Endothelial cell of umbilical vein (primary cell): ENCODE data around the gene DCAF17. TPM values are rescaled to one million over a fixed set of nuclear protein-coding genes. Genes with fewer than 3 reads are reported as not detected.

ENCODE experiments used
- BruUV-seq: library from RNA; stranded (reverse); fragments of 400-500 nt; replicated peaks from 2 replicates; lab custom pipeline; 2021; lab: Mats Ljungman, UMichigan
- CTCF ChIA-PET: fragments of 300-600, 350-600 bp; sonication (Branson Sonifier 250); formaldehyde crosslinking; loops from one replicate; lab custom pipeline; 2021; ENCODE audit warnings: antibody characterized with exemption, inconsistent platforms; lab: Charles Lee
- POLR2A ChIA-PET: fragments of 300-600, 350-600 bp; sonication (Branson Sonifier 250); formaldehyde crosslinking; loops from one replicate; lab custom pipeline; 2021; ENCODE audit warnings: antibody characterized with exemption, inconsistent platforms; lab: Charles Lee
- DNase-seq: peaks from one replicate; pipeline ENCODE4 v3.0.0-alpha.2; 2011; ENCODE audit warnings: low read depth, low spot score
- FAIRE-seq: peaks from 2 replicates; lab custom pipeline; 2011; peaks lifted over from hg19 to GRCh38; lab: Jason Lieb, UNC
- H2AFZ ChIP-seq: 2 replicates; pipeline ENCODE4 v1.6.0; 2012; ENCODE audit warnings: low read depth, low read length, control low read depth, inconsistent platforms
- H3K27ac ChIP-seq: 2 replicates; pipeline ENCODE4 v1.5.1; 2011; ENCODE audit warnings: low read depth, mild to moderate bottlenecking, control low read depth, low read length, moderate library complexity; ENCODE audit not compliant: insufficient read depth
- H3K27me3 ChIP-seq, 2 experiments: 2 replicates each; pipeline versions ENCODE4 v1.6.0 to v1.6.1; 2011; ENCODE audit warnings: low read length in 2 of 2, mixed read lengths in 1 of 2; ENCODE audit not compliant: control insufficient read depth in 2 of 2, insufficient read depth in 2 of 2
- H3K36me3 ChIP-seq, 2 experiments: 2 replicates in 1 of 2; 3 replicates in 1 of 2; pipeline ENCODE4 v1.5.1; 2011; ENCODE audit warnings: low read length in 2 of 2, mild to moderate bottlenecking in 1 of 2, moderate library complexity in 1 of 2; ENCODE audit not compliant: control insufficient read depth in 2 of 2, insufficient read depth in 2 of 2; ENCODE audit errors: extremely low read depth in 1 of 2
- H3K4me1 ChIP-seq: 3 replicates; pipeline ENCODE4 v1.5.1; 2011; ENCODE audit warnings: mild to moderate bottlenecking, low read length; ENCODE audit not compliant: control insufficient read depth, insufficient read depth; ENCODE audit errors: extremely low read depth
- H3K4me2 ChIP-seq: 2 replicates; pipeline ENCODE4 v1.6.1; 2011; ENCODE audit warnings: low read length, control low read depth, mixed read lengths; ENCODE audit not compliant: insufficient read depth
- H3K4me3 ChIP-seq, 3 experiments: fragments of 200-600 bp in 1 of 3; sonication (generic), shearing (Covaris generic) in 1 of 3; replicated peaks in 1 of 3; 2 replicates each; pipeline ENCODE4 v1.5.1; 2011 to 2016; ENCODE audit warnings: control low read depth in 3 of 3, low read length in 3 of 3, mild to moderate bottlenecking in 2 of 3, inconsistent platforms in 1 of 3, low read depth in 1 of 3, moderate library complexity in 1 of 3; ENCODE audit not compliant: insufficient read depth in 1 of 3
- H3K79me2 ChIP-seq: 2 replicates; pipeline ENCODE4 v1.6.0; 2012; ENCODE audit warnings: low read length, inconsistent platforms; ENCODE audit not compliant: control insufficient read depth, insufficient read depth
- H3K9ac ChIP-seq: replicated peaks from 2 replicates; pipeline ENCODE3; 2011; ENCODE audit warnings: low read length, control low read depth; ENCODE audit not compliant: insufficient read depth; ENCODE audit errors: extremely low read depth
- H3K9me1 ChIP-seq: replicated peaks from 3 replicates; pipeline ENCODE4 v1.6.0; 2011; ENCODE audit warnings: mild to moderate bottlenecking, low read length; ENCODE audit not compliant: control insufficient read depth, insufficient read depth; ENCODE audit errors: extremely low read depth
- H3K9me3 ChIP-seq: replicated peaks from 2 replicates; pipeline ENCODE4 v1.5.1; 2012; ENCODE audit warnings: low read length, inconsistent platforms; ENCODE audit not compliant: control insufficient read depth, insufficient read depth
- H4K20me1 ChIP-seq: replicated peaks from 2 replicates; pipeline ENCODE3; 2011; ENCODE audit warnings: mild to moderate bottlenecking, low read length; ENCODE audit not compliant: control insufficient read depth, insufficient read depth; ENCODE audit errors: extremely low read depth
- EZH2 ChIP-seq: IDR thresholded peaks from 2 replicates; pipeline ENCODE4 v1.6.1; 2012; ENCODE audit warnings: borderline replicate concordance, low read depth, mild to moderate bottlenecking, moderate library complexity, low read length, inconsistent platforms; ENCODE audit not compliant: severe bottlenecking
- FOS ChIP-seq: IDR thresholded peaks from 2 replicates; pipeline ENCODE4 v1.6.1; 2011; ENCODE audit warnings: mild to moderate bottlenecking, low read length, moderate library complexity, borderline replicate concordance; ENCODE audit not compliant: insufficient read depth
- GATA2 ChIP-seq: IDR thresholded peaks from 2 replicates; pipeline ENCODE4 v1.7.0; 2011; ENCODE audit warnings: low read depth, mild to moderate bottlenecking, moderate library complexity, mixed read lengths, low read length; ENCODE audit not compliant: insufficient read length, insufficient read depth
- JUN ChIP-seq: IDR thresholded peaks from 2 replicates; pipeline ENCODE4 v1.6.1; 2011; ENCODE audit warnings: borderline replicate concordance, low read depth; ENCODE audit not compliant: insufficient read length, insufficient read depth
- MYC ChIP-seq: IDR thresholded peaks from one replicate; pipeline ENCODE4 v1.6.1; 2011; ENCODE audit warnings: mild to moderate bottlenecking, low read depth, low read length
- POLR2A ChIP-seq: IDR thresholded peaks from 2 replicates; pipeline ENCODE4 v1.6.1; 2012; ENCODE audit warnings: low read depth, mild to moderate bottlenecking, control low read depth, low read length
- POLR2AphosphoS5 ChIP-seq: IDR thresholded peaks from 2 replicates; pipeline ENCODE4 v1.6.1; 2012; ENCODE audit warnings: low read depth, mild to moderate bottlenecking, control low read depth, low read length, moderate library complexity; ENCODE audit not compliant: insufficient read depth
- dilution Hi-C: fragments of 300-500 bp; cut with MboI; formaldehyde crosslinking; loops from one replicate; pipeline ENCODE4 v1.15.0; 2019; ENCODE audit warnings: low sequenced_read_pairs; ENCODE audit not compliant: extremely low pct_ligation_motif_present
- intact Hi-C: fragments of 100-400 bp; cut with micrococcal nuclease; formaldehyde crosslinking; loops from one replicate; pipeline ENCODE4 v1.10.0; 2022
- polyA plus RNA-seq, 4 experiments: library from polyadenylated mRNA; depleted of rRNA in 3 of 4; stranded (reverse) in 3 of 4; unstranded in 1 of 4; fragments of >200 nt; gene quantifications; 2 replicates each; pipeline versions ENCODE4 v1.2.1 to v1.2.3, GENCODE V29; 2011 to 2012; ENCODE audit warnings: missing spikeins in 1 of 4
- total RNA-seq: library from RNA; stranded (reverse); gene quantifications from 2 replicates; pipeline ENCODE4 v1.2.3, GENCODE V29; 2021
- TF ChIP-seq, protein P1 (sequence below): IDR thresholded peaks from 2 replicates; pipeline ENCODE4 v1.6.1; 2011; ENCODE audit not compliant: insufficient read depth, insufficient read length
- TF ChIP-seq, protein P2 (sequence below), 2 donors: IDR thresholded peaks; 1 replicate in 1 of 2; 2 replicates in 1 of 2; pipeline ENCODE4 v1.5.1; 2011; ENCODE audit warnings: low read length in 2 of 2, mild to moderate bottlenecking in 2 of 2, moderate library complexity in 2 of 2, control low read depth in 1 of 2, inconsistent platforms in 1 of 2, low read depth in 1 of 2; ENCODE audit not compliant: insufficient read depth in 1 of 2; ENCODE audit errors: extremely low read depth in 1 of 2

Gene DCAF17
- total and polyA plus RNA-seq, 2 donors (not counting 3 experiments of a cell fraction or from before 2014, with no cell fraction given) = 4.6 to 14.9 TPM

DNA sequence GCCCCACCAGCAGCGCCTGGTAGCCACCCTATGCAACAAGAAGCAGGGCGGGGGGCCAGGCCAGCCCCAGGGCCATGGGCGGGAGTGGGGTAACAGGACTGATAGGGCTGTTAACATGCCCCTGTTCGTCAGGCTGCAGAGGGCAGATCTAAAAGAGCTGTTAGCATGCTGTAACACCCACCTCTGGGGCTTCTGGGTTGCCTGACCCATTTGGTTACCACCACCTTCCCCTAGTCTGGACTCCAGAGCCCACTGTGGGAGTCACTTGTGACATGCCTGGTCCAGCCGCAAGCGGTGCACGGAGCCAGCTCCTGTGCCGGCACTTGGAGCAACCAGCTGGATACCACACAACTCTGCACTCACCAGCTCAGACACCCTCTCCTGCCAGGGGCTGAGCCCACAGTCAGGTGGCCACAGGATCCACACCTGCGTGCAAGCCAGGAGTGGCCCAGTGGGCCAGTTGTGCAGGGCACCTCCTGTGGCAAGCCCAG is 2.3 kb upstream of the DCAF17 start:
- ChIA-PET CTCF (interaction anchor here (0.7 to 3.1 kb wide), 4 partner anchors 11 to 459 kb away, joined by 3 to 16 read pairs (median 4); no protein-coding TSS in a partner anchor), POLR2A (no interaction called here)
- TF ChIP-seq FOS = no peak
- Histone ChIP-seq H3K36me3 (no peaks in the 10 kb centered on the region), H3K9me1 (no peaks in the 10 kb centered on the region), H3K9me3 (no peaks in the 10 kb centered on the region), H3K27me3 (no peaks in the 10 kb centered on the region), H2AFZ (no peak overlapping the region), H3K4me1 (peaks cover 14% of the 10 kb centered on the region), H3K27ac (no peak overlapping the region), H3K9ac (no peak overlapping the region), H3K4me2 (no peak overlapping the region), H4K20me1 (no peaks in the 10 kb centered on the region), H3K79me2 (peaks cover 34% of the 10 kb centered on the region), H3K4me3 (no peak overlapping the region)
- DNase-seq (no peak), FAIRE-seq (no peak)
- dilution Hi-C loops = no loop called here
- intact Hi-C loops = loop anchor here (5.0 kb wide), 1 partner anchor 459 kb away; no protein-coding TSS in a partner anchor
- BruUV-seq = no TSS peak

DNA sequence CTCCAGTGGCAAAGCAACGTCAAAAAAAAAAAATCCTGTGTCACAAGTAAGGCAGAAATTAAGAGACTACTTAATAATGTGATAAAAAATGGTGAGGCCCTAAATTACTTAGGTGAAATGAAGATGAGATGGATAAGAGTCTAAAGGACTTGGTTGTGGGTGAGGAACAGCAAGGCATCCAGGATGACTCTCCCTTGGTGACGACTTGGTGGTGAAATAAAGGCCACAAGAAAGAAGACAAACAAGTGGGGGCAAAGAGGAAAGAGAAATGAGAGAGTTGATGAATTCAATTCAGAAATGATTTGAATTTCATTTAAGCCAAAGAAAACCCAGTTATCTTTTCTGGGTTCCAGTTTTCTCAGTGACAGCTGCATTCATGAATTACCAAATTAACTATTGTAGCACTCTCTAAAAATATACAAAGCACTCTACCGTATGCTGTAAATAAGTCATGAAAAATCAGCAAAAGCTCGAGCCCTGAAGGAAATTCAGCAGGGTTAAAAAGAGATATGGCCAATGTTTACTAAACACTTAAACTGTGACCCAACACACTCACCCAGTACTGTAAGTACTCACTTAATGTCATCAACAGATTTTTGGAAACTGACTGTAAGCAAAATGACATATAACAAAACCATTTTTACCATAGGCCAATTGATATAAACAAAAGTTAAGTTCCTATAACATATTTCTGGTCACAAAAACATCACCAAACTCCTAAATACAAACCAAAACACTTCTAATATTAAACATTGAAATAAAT is 1.6 kb upstream of the DCAF17 start:
- no peaks in the 10 kb centered on the region for H3K9me1 ChIP-seq
- no TSS peak for BruUV-seq
- H3K36me3 ChIP-seq = peaks cover 0 to 3% of the 10 kb centered on the region in 2 experiments
- peaks cover 14% of the 10 kb centered on the region for H3K4me1 ChIP-seq
- peaks cover 36% of the 10 kb centered on the region for H3K79me2 ChIP-seq
- peak overlapping the region in 1 of 3 experiments; percentile 87 for H3K4me3 ChIP-seq
- FAIRE-seq (no peak), DNase-seq (no peak)
- no peaks in the 10 kb centered on the region for H3K27me3 ChIP-seq
- H3K4me2 ChIP-seq = peak overlapping the region; percentile 94
- intact Hi-C loops (loop anchor here (5.0 kb wide), 1 partner anchor 460 kb away; no protein-coding TSS in a partner anchor), dilution Hi-C loops (no loop called here)
- H3K9ac ChIP-seq = no peak overlapping the region
- ChIA-PET POLR2A (no interaction called here), CTCF (interaction anchor here (2.3 to 3.1 kb wide), 2 partner anchors 16 to 460 kb away, joined by 5 to 16 read pairs; no protein-coding TSS in a partner anchor)
- no peaks in the 10 kb centered on the region for H4K20me1 ChIP-seq
- H2AFZ ChIP-seq = no peak overlapping the region
- TF ChIP-seq MYC (no peak), JUN (no peak), FOS (no peak), GATA2 (no peak), POLR2A (no peak), EZH2 (no peak), POLR2AphosphoS5 (no peak)
- TF ChIP-seq, protein P1, sequence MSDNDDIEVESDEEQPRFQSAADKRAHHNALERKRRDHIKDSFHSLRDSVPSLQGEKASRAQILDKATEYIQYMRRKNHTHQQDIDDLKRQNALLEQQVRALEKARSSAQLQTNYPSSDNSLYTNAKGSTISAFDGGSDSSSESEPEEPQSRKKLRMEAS = no peak
- TF ChIP-seq, protein P2, sequence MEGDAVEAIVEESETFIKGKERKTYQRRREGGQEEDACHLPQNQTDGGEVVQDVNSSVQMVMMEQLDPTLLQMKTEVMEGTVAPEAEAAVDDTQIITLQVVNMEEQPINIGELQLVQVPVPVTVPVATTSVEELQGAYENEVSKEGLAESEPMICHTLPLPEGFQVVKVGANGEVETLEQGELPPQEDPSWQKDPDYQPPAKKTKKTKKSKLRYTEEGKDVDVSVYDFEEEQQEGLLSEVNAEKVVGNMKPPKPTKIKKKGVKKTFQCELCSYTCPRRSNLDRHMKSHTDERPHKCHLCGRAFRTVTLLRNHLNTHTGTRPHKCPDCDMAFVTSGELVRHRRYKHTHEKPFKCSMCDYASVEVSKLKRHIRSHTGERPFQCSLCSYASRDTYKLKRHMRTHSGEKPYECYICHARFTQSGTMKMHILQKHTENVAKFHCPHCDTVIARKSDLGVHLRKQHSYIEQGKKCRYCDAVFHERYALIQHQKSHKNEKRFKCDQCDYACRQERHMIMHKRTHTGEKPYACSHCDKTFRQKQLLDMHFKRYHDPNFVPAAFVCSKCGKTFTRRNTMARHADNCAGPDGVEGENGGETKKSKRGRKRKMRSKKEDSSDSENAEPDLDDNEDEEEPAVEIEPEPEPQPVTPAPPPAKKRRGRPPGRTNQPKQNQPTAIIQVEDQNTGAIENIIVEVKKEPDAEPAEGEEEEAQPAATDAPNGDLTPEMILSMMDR (IDR thresholded peaks at IDR 0.05; ENCODE audit: extremely low read depth in 1 of 2, insufficient read depth in 1 of 2, low read depth in 1 of 2, low read length in 2 of 2) = no peak
- H3K9me3 ChIP-seq = no peaks in the 10 kb centered on the region
- no peak overlapping the region for H3K27ac ChIP-seq
